OCI-LY1 (cell line): ENCODE results near the gene DOK7.

Experiments
- EZH2 ChIP-seq: fragments of 200-600 bp; sonication (generic), shearing (Covaris generic); IDR thresholded peaks from 2 replicates; pipeline ENCODE4 v1.8.0; 2017; ENCODE audit warnings: borderline replicate concordance, mixed run types, mild to moderate bottlenecking, antibody characterized with exemption, low read length, moderate library complexity, mixed read lengths
- TF ChIP-seq, protein P1 (sequence below): fragments of 200-600 bp; sonication (generic), shearing (Covaris generic); IDR thresholded peaks from 2 replicates; pipeline ENCODE4 v1.5.1; 2017; ENCODE audit warnings: mild to moderate bottlenecking, antibody characterized with exemption, low read length, moderate library complexity, mixed read lengths

- TF ChIP-seq, protein P1, sequence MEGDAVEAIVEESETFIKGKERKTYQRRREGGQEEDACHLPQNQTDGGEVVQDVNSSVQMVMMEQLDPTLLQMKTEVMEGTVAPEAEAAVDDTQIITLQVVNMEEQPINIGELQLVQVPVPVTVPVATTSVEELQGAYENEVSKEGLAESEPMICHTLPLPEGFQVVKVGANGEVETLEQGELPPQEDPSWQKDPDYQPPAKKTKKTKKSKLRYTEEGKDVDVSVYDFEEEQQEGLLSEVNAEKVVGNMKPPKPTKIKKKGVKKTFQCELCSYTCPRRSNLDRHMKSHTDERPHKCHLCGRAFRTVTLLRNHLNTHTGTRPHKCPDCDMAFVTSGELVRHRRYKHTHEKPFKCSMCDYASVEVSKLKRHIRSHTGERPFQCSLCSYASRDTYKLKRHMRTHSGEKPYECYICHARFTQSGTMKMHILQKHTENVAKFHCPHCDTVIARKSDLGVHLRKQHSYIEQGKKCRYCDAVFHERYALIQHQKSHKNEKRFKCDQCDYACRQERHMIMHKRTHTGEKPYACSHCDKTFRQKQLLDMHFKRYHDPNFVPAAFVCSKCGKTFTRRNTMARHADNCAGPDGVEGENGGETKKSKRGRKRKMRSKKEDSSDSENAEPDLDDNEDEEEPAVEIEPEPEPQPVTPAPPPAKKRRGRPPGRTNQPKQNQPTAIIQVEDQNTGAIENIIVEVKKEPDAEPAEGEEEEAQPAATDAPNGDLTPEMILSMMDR = peak; percentile 61
- no peak for TF ChIP-seq EZH2
These were observed 17.5 kb downstream of the DOK7 start for GRCh38 chr4:3480528-3481112.
